ENCODE results near the gene DBN1.
A peak's percentile ranks its signal among the peaks of the same experiment; 100 is the strongest.

The DBN1 gene

DNA sequence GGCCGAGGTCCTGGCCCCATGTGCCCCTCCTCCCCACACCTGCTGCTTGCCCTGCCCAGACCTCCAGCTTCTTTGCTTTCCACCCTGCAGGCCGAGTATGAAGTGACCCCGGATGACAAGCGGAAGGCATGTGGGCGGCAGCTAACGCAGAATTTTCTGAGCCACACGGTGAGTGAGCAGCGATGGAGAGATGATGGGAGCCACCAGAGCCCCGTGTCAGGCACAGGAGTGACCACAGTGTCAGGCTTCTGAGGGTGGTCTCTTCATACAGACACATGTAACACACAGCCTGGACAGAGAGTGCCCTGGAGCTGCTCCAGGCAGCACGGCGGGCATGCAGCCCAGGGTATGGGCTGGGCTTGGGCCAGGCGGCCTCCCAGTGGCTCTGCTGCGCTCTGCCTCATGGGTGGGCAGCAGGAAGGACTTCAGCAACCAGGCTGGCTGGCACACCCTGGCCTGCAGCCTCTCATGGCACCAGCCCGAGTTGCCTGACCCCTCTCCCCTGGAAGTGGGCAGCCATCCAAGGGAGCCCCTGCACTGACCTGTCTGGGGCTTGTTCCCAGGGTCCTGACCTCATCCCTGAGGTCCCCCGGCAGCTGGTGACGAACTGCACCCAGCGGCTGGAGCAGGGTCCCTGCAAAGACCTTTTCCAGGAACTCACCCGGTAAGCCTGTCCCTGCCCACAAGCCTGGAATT lies 41.1 kb downstream of the DBN1 start:
- no peak for TF ChIP-seq CTCF (IDR thresholded peaks at IDR 0.05)
- Histone ChIP-seq H3K4me3 (no peak overlapping the region), H3K27ac (no peak overlapping the region)
- DNase-seq (ENCODE audit: low spot score) = no peak

- no peak overlapping the region for H3K27ac ChIP-seq
- no peak for TF ChIP-seq CTCF (IDR thresholded peaks at IDR 0.05)
- no peak overlapping the region for H3K4me3 ChIP-seq
- peak; percentile 74 for DNase-seq (ENCODE audit: low spot score)
Measured at GRCh38 chr5:177431317-177432142, 41.9 kb downstream of the DBN1 start.

DNA sequence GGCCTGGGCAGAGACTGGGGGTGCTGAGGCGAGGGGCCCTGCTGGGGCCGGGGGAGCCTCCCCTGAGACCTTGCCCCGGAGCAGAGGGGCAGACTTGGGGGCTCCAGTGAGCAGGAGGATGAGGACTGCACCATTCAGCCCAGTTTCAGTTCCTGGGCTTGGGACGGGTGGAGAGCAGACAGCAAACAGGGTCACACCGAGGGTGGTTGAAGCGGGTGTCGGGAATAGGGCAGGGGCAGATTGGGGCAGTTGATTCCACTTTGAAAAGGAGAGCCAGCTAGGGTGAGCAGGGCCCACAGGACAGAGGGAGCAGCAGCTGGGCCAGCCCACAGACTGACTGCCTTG lies 42.5 kb downstream of the DBN1 start:
- no peak for TF ChIP-seq CTCF (IDR thresholded peaks at IDR 0.05)
- DNase-seq (ENCODE audit: low spot score) = peak; percentile 73
- Histone ChIP-seq H3K27ac (no peak overlapping the region), H3K4me3 (no peak overlapping the region)

DNA sequence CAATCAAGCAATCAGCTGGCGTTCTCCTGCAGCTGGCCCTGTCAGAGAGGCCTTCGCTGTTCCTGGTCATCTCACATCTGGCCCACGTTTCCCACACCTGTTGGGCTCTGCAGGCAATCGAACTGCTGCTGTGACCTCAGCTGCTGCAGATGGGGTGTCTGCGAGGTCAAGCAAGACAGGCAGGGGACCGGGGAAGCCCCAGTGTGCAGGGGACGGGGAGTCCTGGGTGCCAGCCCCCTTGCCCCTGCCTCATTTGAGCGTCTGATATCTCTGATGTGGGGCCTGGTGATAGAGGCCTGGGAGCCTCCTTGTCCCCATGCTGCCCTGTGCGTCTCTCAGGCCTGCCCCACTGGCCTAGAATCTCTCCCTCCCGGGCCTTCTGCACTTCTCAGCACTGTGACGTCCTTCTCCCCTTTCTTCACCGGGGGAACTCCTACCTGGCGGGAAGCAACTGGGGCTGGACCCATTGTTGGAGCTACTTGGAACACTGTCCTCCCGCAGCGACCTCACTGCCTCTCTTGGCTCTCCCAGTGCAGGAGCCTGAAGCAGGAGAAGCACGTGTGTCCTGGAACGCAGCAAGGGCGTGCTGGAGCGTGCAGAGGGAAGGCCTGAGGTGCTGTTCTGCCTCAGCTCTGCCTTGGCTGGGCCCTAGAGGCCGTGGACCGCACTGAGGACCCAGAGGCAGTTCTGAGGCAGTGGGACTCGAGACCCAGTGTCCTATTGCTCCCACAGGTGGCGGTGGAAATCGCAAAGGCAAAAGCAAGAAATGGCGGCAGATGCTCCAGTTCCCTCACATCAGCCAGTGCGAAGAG lies 43.1 kb downstream of the DBN1 start:
- no peak overlapping the region for H3K4me3 ChIP-seq
- TF ChIP-seq CTCF (IDR thresholded peaks at IDR 0.05) = no peak
- DNase-seq (ENCODE audit: low spot score) = no peak
- H3K27ac ChIP-seq = no peak overlapping the region

DNA sequence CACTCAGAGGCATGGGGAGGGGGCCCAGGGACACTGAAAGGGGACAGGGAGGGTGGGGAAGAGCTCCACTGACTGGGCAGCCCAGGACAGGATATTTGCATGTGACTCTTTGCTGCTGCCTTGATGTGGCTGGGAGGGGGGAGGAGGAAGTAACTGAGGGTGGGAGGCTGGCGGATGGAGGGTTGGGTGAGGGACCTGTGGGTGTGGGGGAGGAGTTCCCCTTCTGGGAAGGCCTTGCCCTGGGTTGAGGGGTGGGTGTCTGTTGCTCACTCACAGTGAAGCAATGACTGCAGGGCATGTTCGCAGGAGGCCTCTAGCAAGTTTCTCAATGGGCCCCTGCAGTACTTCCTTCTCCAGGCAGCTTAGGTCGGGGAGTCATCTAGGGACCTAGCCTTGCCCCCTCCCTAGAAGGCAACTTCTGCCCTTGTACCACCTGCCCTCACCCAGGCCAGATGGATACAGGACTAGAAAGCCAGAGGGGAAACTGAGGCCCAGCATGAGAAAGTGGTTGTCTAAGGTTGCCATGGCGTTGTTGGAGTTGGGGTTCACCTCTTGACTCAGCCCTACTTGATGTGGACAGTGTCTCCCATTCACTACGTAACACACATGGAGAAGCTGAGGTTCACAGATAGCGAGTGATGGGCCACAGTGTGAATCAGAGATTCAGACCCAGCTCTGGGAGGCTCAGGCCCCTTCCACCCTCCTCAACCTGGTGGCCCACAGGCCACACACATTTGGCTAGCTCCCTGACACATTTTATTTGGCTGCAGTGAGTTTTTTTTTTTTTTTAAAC lies 44.0 kb downstream of the DBN1 start:
- TF ChIP-seq CTCF (IDR thresholded peaks at IDR 0.05) = no peak
- H3K4me3 ChIP-seq = no peak overlapping the region
- peak overlapping the region in 1 of 2 donors; percentile 56 for H3K27ac ChIP-seq
- DNase-seq (ENCODE audit: low spot score) = no peak

- H3K4me3 ChIP-seq = peak overlapping the region; percentile 97
- no peak for TF ChIP-seq CTCF (IDR thresholded peaks at IDR 0.05)
- H3K27ac ChIP-seq = peak overlapping the region in 1 of 2 donors; percentile 56
- DNase-seq (ENCODE audit: low spot score) = no peak
Measured at GRCh38 chr5:177428574-177429217, 44.7 kb downstream of the DBN1 start.

Data from coronary artery (tissue), 2 donors.